MM.1S (cell line): ENCODE results near the gene C1D.

Experiments used
- EZH2 ChIP-seq: fragments of 300-600 bp; sonication (generic); optimal IDR thresholded peaks from 2 replicates; pipeline ENCODE3; 2017; ENCODE audit warnings: low read depth, mild to moderate bottlenecking, antibody characterized with exemption, low read length, mixed read lengths
- TF ChIP-seq, protein P1 (sequence below): fragments of 300-600 bp; sonication (generic); IDR thresholded peaks from 2 replicates; pipeline ENCODE4 v1.5.1; 2016; ENCODE audit warnings: antibody characterized with exemption, low read length, mixed read lengths

DNA sequence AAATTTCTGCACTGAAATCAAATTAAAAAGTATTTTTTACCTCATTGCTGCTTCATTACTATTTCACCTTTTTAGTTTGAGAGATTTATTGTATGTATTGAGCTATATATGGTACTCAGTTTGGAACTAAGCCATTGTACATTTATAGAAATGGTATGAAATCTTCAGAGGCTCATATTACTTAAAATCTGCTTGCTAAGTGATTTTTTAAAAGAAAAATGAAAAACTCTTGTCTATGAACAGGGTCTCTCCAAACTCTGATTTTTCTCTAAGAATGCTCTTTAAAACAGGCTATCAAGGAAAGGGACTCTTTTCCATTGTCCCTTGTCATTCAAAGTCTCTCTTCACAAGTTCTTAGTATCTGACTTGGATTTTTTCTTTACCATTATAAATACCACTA is 31.8 kb downstream of the C1D start:
- TF ChIP-seq, protein P1, sequence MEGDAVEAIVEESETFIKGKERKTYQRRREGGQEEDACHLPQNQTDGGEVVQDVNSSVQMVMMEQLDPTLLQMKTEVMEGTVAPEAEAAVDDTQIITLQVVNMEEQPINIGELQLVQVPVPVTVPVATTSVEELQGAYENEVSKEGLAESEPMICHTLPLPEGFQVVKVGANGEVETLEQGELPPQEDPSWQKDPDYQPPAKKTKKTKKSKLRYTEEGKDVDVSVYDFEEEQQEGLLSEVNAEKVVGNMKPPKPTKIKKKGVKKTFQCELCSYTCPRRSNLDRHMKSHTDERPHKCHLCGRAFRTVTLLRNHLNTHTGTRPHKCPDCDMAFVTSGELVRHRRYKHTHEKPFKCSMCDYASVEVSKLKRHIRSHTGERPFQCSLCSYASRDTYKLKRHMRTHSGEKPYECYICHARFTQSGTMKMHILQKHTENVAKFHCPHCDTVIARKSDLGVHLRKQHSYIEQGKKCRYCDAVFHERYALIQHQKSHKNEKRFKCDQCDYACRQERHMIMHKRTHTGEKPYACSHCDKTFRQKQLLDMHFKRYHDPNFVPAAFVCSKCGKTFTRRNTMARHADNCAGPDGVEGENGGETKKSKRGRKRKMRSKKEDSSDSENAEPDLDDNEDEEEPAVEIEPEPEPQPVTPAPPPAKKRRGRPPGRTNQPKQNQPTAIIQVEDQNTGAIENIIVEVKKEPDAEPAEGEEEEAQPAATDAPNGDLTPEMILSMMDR = no peak
- TF ChIP-seq EZH2 = no peak
